ENCODE data around the gene FLYWCH2. TPM values are rescaled to one million over a fixed set of nuclear protein-coding genes. Genes with fewer than 3 reads are reported as not detected.

FLYWCH2 gene
- total and polyA plus RNA-seq, 9 of the 15 experiments (the other 6 are each of a cell fraction or from before 2014, with no cell fraction given), result 0.70 to 55.5 (median 7.6) TPM

DNA sequence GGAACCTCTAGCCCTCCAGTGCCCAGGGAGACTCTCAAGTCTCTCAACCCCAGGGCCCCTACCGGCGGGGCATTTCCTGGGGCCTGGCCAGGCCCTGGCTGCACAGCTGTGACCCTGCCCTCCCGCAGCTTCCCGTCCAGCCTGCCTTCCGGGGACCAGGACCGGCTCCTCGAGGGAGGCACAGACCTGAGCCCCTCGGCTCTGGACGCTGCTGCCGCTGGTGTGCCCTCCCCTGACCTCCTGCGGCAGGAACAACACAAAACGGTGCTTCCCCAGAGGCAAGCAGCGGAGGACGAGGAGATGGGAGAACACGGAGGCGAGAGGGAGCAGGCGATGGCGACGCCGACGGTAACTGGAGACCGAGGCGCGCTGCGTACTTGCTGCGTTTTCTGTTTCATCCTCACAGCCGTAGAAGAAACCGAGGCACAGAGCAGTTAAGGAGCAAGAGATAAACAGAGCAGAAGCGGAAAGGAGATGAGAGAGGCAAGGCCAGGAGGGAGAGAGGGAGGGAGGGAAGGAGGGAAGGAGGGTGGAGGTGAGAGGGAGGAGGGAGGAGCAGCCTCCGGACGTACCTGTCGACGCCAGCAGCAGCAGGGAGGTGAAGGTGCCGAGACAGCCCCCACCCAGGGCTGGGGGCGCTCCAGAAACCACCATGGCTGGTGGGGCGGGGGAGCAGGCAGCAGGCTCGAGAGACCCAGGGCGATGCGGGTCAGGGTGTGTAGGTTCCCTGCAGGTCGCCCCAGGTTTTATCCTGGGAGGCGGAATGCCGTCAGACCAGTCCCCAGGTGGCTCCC lies 25.4 kb upstream of the FLYWCH2 start, which contains the start of gene PRSS22:
Gene PRSS22 (minus strand): TSS at position 720 of the 794 bp plus-strand sequence. CDS start 66 bp downstream, at position 654.
- intact Hi-C loops (cut with micrococcal nuclease), result no loop called here
- ATAC-seq (peak; percentile 13; the same call in 2 of the 3 replicates), FAIRE-seq (no peak), DNase-seq (ENCODE audit: extremely low read depth in 1 of 4, low spot score in 3 of 4) (peak in 2 of 4 experiments; percentile 9 to 11)
- Histone ChIP-seq H3K4me1 (replicated peaks in 1 of 2; ENCODE audit: control insufficient read depth in 2 of 2, insufficient read depth in 2 of 2, low read length in 2 of 2) (peaks cover 0 to 42% of the 10 kb centered on the region in 2 experiments; a peak in 3 of 5 replicates), H3K36me3 (ENCODE audit: control insufficient read depth, insufficient read depth, low read length) (no peaks in the 10 kb centered on the region), H3K9me1 (ENCODE audit: control insufficient read depth, insufficient read depth, low read length) (no peaks in the 10 kb centered on the region), H4K20me1 (replicated peaks; ENCODE audit: control insufficient read depth, insufficient read depth, low read length) (no peaks in the 10 kb centered on the region), H3K4me3 (no peak within 1 kb of the TSS), H3K27me3 (ENCODE audit: control insufficient read depth in 2 of 2, insufficient read depth in 2 of 2, low read length in 2 of 2) (peaks cover 0 to 28% of the 10 kb centered on the region in 2 experiments; a peak in 1 of 5 replicates), H3K9me3 (replicated peaks; ENCODE audit: control insufficient read depth, insufficient read depth, low read depth, low read length) (peaks cover 7% of the 10 kb centered on the region), H3K27ac (ENCODE audit: extremely low read depth, low read depth, low read length) (no peak within 1 kb of the TSS), H2AFZ (ENCODE audit: low read depth, low read length) (no peak within 1 kb of the TSS), H3K4me2 (ENCODE audit: insufficient read depth, low read length) (0 out of 2 replicates have a peak within 1 kb of the TSS, but pooled peaks have one; percentile 11), H3K79me2 (ENCODE audit: control insufficient read depth, insufficient read depth, low read length) (no peaks in the 10 kb centered on the region), H3K9ac (ENCODE audit: insufficient read depth in 1 of 2, low read depth in 2 of 2, low read length in 2 of 2) (peak within 1 kb of the TSS in 1 of 2 experiments; percentile 68; a peak in 2 of 4 replicates)
- BruUV-seq (replicated peaks), result no TSS peak
- ChIA-PET CTCF (ENCODE audit: low intra/inter-chr PET ratio) (no interaction called here), POLR2A (no interaction called here)
- in situ Hi-C loops (cut with MboI), result no loop called here
- 5% methylated on average over 38 of the region's 42 CpGs for WGBS (ENCODE audit: insufficient coverage, low coverage, missing lambda C conversion rate)
- TF ChIP-seq ZKSCAN1 (IDR thresholded peaks at IDR 0.05; ENCODE audit: low read depth, low read length) (no peak), HIVEP1 (CRISPR knock-in tag; IDR thresholded peaks at IDR 0.05) (no peak), ZNF445 (CRISPR knock-in tag; IDR thresholded peaks at IDR 0.05; ENCODE audit: low read depth) (no peak), COPS2 (conservative IDR thresholded peaks at IDR 0.05) (no peak), ZNF764 (CRISPR knock-in tag; IDR thresholded peaks at IDR 0.05; ENCODE audit: low read depth) (no peak), ZC3H4 (CRISPR knock-in tag; IDR thresholded peaks at IDR 0.05; ENCODE audit: borderline replicate concordance) (no peak), ZNF316 (IDR thresholded peaks at IDR 0.05) (peak; percentile 13; the same call in 1 of the 2 replicates), NCOA4 (IDR thresholded peaks at IDR 0.05; ENCODE audit: partially characterized antibody) (no peak), KHSRP (IDR thresholded peaks at IDR 0.05) (no peak)
- TF ChIP-seq, protein P1, sequence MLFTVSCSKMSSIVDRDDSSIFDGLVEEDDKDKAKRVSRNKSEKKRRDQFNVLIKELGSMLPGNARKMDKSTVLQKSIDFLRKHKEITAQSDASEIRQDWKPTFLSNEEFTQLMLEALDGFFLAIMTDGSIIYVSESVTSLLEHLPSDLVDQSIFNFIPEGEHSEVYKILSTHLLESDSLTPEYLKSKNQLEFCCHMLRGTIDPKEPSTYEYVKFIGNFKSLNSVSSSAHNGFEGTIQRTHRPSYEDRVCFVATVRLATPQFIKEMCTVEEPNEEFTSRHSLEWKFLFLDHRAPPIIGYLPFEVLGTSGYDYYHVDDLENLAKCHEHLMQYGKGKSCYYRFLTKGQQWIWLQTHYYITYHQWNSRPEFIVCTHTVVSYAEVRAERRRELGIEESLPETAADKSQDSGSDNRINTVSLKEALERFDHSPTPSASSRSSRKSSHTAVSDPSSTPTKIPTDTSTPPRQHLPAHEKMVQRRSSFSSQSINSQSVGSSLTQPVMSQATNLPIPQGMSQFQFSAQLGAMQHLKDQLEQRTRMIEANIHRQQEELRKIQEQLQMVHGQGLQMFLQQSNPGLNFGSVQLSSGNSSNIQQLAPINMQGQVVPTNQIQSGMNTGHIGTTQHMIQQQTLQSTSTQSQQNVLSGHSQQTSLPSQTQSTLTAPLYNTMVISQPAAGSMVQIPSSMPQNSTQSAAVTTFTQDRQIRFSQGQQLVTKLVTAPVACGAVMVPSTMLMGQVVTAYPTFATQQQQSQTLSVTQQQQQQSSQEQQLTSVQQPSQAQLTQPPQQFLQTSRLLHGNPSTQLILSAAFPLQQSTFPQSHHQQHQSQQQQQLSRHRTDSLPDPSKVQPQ (CRISPR knock-in tag; IDR thresholded peaks at IDR 0.05; ENCODE audit: borderline replicate concordance), result no peak
- TF ChIP-seq, protein P2, sequence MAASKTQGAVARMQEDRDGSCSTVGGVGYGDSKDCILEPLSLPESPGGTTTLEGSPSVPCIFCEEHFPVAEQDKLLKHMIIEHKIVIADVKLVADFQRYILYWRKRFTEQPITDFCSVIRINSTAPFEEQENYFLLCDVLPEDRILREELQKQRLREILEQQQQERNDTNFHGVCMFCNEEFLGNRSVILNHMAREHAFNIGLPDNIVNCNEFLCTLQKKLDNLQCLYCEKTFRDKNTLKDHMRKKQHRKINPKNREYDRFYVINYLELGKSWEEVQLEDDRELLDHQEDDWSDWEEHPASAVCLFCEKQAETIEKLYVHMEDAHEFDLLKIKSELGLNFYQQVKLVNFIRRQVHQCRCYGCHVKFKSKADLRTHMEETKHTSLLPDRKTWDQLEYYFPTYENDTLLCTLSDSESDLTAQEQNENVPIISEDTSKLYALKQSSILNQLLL (CRISPR knock-in tag; IDR thresholded peaks at IDR 0.05; ENCODE audit: borderline replicate concordance), result no peak
- TF ChIP-seq, protein P3, sequence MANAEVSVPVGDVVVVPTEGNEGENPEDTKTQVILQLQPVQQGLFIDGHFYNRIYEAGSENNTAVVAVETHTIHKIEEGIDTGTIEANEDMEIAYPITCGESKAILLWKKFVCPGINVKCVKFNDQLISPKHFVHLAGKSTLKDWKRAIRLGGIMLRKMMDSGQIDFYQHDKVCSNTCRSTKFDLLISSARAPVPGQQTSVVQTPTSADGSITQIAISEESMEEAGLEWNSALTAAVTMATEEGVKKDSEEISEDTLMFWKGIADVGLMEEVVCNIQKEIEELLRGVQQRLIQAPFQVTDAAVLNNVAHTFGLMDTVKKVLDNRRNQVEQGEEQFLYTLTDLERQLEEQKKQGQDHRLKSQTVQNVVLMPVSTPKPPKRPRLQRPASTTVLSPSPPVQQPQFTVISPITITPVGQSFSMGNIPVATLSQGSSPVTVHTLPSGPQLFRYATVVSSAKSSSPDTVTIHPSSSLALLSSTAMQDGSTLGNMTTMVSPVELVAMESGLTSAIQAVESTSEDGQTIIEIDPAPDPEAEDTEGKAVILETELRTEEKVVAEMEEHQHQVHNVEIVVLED (CRISPR knock-in tag; IDR thresholded peaks at IDR 0.05), result no peak
- TF ChIP-seq, protein P4, sequence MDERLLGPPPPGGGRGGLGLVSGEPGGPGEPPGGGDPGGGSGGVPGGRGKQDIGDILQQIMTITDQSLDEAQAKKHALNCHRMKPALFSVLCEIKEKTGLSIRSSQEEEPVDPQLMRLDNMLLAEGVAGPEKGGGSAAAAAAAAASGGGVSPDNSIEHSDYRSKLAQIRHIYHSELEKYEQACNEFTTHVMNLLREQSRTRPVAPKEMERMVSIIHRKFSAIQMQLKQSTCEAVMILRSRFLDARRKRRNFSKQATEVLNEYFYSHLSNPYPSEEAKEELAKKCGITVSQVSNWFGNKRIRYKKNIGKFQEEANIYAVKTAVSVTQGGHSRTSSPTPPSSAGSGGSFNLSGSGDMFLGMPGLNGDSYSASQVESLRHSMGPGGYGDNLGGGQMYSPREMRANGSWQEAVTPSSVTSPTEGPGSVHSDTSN (CRISPR knock-in tag; IDR thresholded peaks at IDR 0.05; ENCODE audit: low read depth), result no peak
- TF ChIP-seq, protein P4 (tag; conservative IDR thresholded peaks at IDR 0.05; ENCODE audit: low read depth), result no peak
